ENCODE measurements around the gene AKAP1. TPM values are rescaled to one million over a fixed set of nuclear protein-coding genes. Genes with fewer than 3 reads are reported as not detected.

AKAP1 gene
- total RNA-seq, 4 donors from 2014 or later: 31.0 to 36.9 (median 36.3) TPM

DNA sequence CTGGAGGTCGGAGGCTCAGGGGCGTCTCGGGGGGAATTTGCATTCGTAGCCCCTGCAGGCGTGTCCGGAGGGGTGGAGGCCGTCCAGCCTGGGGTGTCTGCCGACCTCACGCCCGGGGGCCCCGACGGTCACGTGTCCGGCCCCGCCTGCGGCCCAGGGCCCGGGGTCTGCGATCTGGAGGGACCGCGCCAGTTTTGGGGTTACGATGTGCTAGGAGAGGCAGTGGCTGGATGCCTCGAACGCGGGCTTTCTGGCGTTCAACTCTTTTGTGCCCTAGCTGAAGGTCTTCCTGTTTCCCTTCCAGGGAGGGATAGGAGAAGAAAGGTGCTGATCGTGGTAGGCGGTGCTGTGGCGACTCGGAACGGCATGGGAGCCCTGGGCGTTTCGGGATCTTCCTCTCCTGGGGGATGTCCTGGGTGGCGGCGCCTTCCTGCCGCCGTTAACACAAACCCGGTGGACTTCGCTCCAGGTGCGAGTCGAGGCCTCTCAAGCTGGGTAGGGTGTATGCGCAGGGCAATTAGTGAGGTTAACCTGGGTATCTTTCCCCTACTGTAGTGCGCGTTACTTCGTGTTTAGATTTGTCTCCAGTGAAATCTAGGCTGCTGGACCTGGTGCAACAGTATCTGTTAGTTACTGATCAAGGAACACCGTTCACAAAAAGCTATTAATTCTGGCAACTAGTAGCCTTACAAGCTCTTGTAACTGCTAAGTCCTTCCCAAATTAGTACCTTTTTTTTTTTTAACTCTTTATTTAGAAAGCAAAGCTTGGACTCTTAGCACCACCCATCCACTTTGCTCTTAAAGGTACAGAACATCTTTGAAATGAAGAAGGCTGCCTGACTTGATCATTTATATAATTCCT is 1.3 kb downstream of the AKAP1 start:
- TF ChIP-seq, protein P1, sequence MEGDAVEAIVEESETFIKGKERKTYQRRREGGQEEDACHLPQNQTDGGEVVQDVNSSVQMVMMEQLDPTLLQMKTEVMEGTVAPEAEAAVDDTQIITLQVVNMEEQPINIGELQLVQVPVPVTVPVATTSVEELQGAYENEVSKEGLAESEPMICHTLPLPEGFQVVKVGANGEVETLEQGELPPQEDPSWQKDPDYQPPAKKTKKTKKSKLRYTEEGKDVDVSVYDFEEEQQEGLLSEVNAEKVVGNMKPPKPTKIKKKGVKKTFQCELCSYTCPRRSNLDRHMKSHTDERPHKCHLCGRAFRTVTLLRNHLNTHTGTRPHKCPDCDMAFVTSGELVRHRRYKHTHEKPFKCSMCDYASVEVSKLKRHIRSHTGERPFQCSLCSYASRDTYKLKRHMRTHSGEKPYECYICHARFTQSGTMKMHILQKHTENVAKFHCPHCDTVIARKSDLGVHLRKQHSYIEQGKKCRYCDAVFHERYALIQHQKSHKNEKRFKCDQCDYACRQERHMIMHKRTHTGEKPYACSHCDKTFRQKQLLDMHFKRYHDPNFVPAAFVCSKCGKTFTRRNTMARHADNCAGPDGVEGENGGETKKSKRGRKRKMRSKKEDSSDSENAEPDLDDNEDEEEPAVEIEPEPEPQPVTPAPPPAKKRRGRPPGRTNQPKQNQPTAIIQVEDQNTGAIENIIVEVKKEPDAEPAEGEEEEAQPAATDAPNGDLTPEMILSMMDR (IDR thresholded peaks at IDR 0.05; ENCODE audit: low read depth): no peak

DNA sequence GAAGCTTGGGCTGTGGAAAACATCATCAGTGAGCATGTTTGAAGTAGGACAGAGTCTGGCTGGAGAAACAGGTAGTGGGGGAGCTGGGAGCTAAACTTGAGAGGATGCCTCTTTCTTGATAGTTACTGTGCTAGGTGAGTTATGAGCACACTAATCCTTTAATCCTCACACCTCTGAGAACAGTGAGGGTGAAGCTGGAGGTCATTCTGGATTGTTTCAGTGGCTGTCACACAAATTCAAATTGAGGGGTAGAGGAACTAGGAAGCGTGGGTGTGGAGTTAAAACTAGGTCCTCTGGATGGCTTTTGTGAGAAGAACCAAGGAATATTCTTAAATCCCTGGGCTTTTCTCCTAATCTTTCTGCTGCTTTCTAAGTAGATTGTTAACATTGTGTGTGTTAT is 3.3 kb downstream of the AKAP1 start:
- TF ChIP-seq, protein P1 (IDR thresholded peaks at IDR 0.05; ENCODE audit: low read depth): no peak

DNA sequence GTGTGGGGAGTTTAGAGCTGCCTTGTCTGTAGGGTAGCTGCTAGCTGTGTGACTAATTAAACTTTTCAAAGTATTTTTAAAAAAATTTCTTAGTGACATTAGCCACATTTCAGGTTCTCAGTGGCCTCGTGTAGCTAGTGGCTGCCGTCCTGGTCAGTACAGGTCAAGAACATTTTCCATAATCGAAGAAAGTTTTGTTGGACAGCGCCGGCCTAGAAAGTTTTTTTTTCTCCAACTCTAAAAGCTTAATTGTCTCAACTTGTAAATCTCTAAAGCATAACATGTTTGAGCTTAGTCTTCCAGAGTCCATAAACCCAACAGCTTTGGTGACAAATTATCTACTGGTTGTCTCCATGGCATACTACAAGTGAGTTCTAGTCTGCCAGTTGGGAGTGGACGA is 4.3 kb downstream of the AKAP1 start:
- TF ChIP-seq, protein P1 (IDR thresholded peaks at IDR 0.05; ENCODE audit: low read depth): no peak

DNA sequence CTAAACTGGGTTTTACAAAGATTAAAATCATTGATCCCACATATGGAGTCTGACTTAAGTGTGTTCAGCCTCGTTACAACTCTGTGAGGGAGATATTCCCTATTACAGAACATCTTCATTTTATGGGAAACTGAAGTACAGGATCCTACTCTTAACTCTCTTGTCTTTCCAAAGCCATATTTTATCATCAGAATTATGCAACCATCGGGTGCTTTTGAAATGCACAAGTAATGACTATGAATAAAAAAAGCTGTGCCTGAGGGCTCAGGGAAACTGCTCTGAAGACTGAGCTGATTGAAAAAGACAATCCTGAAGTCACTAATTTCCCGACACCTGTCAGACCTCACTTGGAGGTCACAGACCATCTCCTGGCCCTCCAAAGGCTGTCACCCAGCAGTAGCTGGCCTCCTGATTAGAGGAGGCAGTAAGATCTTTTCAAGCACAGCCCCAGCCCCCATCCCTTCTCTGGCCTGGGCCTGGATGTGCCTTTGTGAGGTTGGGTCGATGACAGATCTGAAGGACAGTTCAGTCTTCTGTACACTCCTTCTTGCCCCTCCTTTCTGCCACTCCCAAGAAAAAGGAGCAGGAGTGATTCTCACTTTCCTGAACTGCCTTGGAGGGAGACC is 5.6 kb downstream of the AKAP1 start:
- TF ChIP-seq, protein P1 (IDR thresholded peaks at IDR 0.05; ENCODE audit: low read depth): no peak

DNA sequence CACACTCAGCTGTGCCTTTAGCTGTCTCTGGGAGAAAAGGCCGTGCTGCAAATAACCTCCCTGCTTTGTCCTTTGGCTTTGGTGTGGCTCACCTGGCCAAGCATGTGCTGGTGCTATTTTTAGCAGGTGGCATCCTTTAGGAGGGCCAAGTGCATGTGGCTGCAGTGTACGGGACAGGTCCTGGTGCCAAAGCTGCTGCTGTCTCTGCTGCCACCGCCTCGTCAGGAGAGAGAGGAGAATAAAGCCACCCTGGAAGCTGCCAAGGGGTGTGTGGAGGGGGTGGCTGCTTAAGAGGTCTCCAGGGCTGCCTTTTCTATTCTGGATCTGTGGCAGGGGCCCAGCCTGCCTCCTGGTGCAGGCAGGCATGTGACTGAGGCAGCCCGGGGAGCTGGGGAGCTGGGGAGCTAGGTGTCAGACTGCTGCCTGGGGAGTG is 6.2 kb downstream of the AKAP1 start:
- TF ChIP-seq, protein P1 (IDR thresholded peaks at IDR 0.05; ENCODE audit: low read depth): no peak

DNA sequence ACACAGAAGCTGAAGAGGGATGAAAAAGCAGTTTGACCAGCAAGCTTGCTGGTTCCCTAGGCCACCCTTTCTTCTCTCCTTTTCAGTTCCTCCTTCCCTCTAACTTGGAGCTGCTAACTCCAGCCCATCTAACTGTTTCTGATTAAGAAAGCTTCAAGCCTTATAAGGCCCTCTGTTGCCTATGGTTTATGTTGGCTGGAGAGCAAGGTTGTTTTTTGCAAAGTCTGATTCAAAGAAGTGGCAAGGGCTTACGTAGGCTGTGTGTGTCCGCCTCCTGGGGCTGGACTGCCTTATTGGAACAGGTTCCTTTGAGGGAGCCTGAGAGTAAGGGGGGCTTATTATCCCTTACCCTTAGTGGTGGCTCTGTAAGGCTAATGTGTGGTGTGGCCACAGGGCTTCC is 7.1 kb downstream of the AKAP1 start:
- TF ChIP-seq, protein P1 (IDR thresholded peaks at IDR 0.05; ENCODE audit: low read depth): no peak

DNA sequence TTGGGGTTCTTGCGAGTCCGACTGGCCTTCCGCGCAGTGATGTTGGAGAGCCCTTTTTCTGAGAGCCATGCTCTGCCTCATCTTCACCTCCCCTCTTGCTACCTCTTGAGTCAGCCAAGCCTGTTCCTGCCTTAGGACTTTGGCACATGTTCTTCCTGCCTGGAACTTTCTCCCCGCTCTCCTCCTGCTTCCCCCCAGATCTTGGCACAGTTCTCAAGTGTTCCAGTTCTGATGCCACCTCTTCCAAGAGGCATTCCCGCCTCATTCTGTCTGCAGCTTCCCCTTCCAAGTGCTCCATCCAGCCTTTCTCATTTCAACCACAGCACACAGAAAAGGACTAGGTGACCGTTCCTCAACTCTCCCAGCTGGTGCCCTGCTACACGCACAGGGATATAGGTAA is 7.7 kb downstream of the AKAP1 start:
- TF ChIP-seq, protein P1 (IDR thresholded peaks at IDR 0.05; ENCODE audit: low read depth): no peak
